Neural crest cell (in vitro differentiated cells): ENCODE results near the gene NEK8. TPM values are rescaled to one million over a fixed set of nuclear protein-coding genes. Genes with fewer than 3 reads are reported as not detected.

ENCODE experiments used
- DNase-seq: peaks from one replicate; pipeline ENCODE4 v3.0.0; 2021; ENCODE audit warnings: low read depth, mixed read lengths, low spot score
- H3K27ac Mint-ChIP-seq: one replicate; pipeline ENCODE4 v1.8.0; 2021; ENCODE audit warnings: mild to moderate bottlenecking, mixed read lengths; ENCODE audit not compliant: unreplicated experiment
- H3K27me3 Mint-ChIP-seq: 2 replicates; pipeline ENCODE4 v1.8.0; 2021; ENCODE audit warnings: low read depth, mild to moderate bottlenecking, mixed read lengths
- H3K36me3 Mint-ChIP-seq: 2 replicates; pipeline ENCODE4 v1.8.0; 2021; ENCODE audit warnings: low read depth, mild to moderate bottlenecking, mixed read lengths
- H3K4me1 Mint-ChIP-seq: 2 replicates; pipeline ENCODE4 v1.8.0; 2021; ENCODE audit warnings: mixed read lengths
- H3K4me3 Mint-ChIP-seq: one replicate; pipeline ENCODE4 v1.8.0; 2021; ENCODE audit warnings: mild to moderate bottlenecking, mixed read lengths
- H3K9me3 Mint-ChIP-seq: 2 replicates; pipeline ENCODE4 v1.8.0; 2021; ENCODE audit warnings: mixed read lengths
- CTCF ChIP-seq: fragments of 200-600 bp; sonication (generic); conservative IDR thresholded peaks from 2 replicates; pipeline ENCODE4 v1.5.0; 2021; ENCODE audit warnings: antibody characterized with exemption, mild to moderate bottlenecking
- total RNA-seq: library from RNA; stranded (reverse); gene quantifications from 2 replicates; pipeline ENCODE4 v1.2.1, GENCODE V29; 2021

NEK8 gene
- total RNA-seq, 1 donor from 2014 or later = 6.2 TPM

- TF ChIP-seq CTCF = no peak
- Mint-ChIP-seq H3K27ac (peak overlapping the region; percentile 52), H3K9me3 (no peaks in the 10 kb centered on the region), H3K27me3 (peaks cover 3% of the 10 kb centered on the region), H3K4me3 (peak overlapping the region; percentile 23), H3K4me1 (peaks cover 6% of the 10 kb centered on the region), H3K36me3 (no peaks in the 10 kb centered on the region)
- DNase-seq = no peak
Measured at GRCh38 chr17:28738680-28739384, 10.2 kb downstream of the NEK8 start.

GRCh38 chr17:28740406-28741357, 12.1 kb downstream of the NEK8 start:
- H3K27ac Mint-ChIP-seq = no peak overlapping the region
- peaks cover 12% of the 10 kb centered on the region for H3K4me1 Mint-ChIP-seq
- H3K9me3 Mint-ChIP-seq = no peaks in the 10 kb centered on the region
- no peak for DNase-seq
- H3K36me3 Mint-ChIP-seq = no peaks in the 10 kb centered on the region
- no peak overlapping the region for H3K4me3 Mint-ChIP-seq
- no peak for TF ChIP-seq CTCF
- peaks cover 6% of the 10 kb centered on the region for H3K27me3 Mint-ChIP-seq

- Mint-ChIP-seq H3K27me3 (peaks cover 6% of the 10 kb centered on the region), H3K9me3 (no peaks in the 10 kb centered on the region), H3K4me3 (no peak overlapping the region), H3K4me1 (peaks cover 22% of the 10 kb centered on the region), H3K36me3 (no peaks in the 10 kb centered on the region), H3K27ac (no peak overlapping the region)
- TF ChIP-seq CTCF = no peak
- DNase-seq = no peak
Measured at GRCh38 chr17:28741358-28742349, 13.1 kb downstream of the NEK8 start.

GRCh38 chr17:28743243-28744103, 14.9 kb downstream of the NEK8 start, which contains the start of gene TRAF4:
Gene TRAF4, plus strand, starts transcription at chr17:28744011. Its CDS starts 102 bp downstream, at chr17:28744113.
- H3K27me3 Mint-ChIP-seq = peaks cover 6% of the 10 kb centered on the region
- DNase-seq = peak; percentile 69
- peak within 1 kb of the TSS; percentile 99 for H3K4me3 Mint-ChIP-seq
- no peaks in the 10 kb centered on the region for H3K9me3 Mint-ChIP-seq
- peak; percentile 21 for TF ChIP-seq CTCF
- peaks cover 5% of the 10 kb centered on the region for H3K36me3 Mint-ChIP-seq
- peaks cover 26% of the 10 kb centered on the region for H3K4me1 Mint-ChIP-seq
- H3K27ac Mint-ChIP-seq = peak within 1 kb of the TSS; percentile 98
